ENCODE results near the gene PHACTR2. TPM values are rescaled to one million over a fixed set of nuclear protein-coding genes. Genes with fewer than 3 reads are reported as not detected.

PHACTR2 gene
- total RNA-seq, 4 donors from 2014 or later, result 61.3 to 122 (median 86.0) TPM

DNA sequence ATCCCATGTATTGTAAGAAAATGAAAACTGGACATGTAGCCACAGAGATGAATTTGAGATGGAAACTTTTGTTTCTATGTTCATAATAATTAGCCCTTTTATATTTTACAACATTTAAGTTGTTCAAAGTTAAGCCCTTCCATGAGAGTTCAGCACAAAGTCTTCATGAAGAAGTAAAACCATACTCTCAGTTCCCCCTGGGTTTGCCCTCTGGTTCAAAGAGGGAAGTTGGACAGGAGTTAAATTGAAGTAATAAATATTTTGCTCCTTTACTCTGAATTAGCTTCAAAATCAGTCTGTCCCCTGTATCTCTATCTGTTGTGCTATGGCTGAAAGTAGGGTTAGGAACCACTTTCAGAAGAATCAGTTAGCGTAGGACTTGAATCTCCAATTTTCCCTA lies 31.1 kb downstream of the PHACTR2 start:
- H3K4me1 ChIP-seq, result peaks cover 0 to 10% (median 0%) of the 10 kb centered on the region in 3 donors
- no peaks in the 10 kb centered on the region for H3K27me3 ChIP-seq
- H3K36me3 ChIP-seq, result peaks cover 0 to 5% of the 10 kb centered on the region in 2 donors
- ATAC-seq, result no peak
- H3K4me3 ChIP-seq, result no peak overlapping the region
- 83 to 100% methylated on average over 1 of the region's 1 CpG for WGBS, 2 donors (ENCODE audit: low coverage in 1 of 2)
- no peak overlapping the region for H3K27ac ChIP-seq
- TF ChIP-seq, protein P1, sequence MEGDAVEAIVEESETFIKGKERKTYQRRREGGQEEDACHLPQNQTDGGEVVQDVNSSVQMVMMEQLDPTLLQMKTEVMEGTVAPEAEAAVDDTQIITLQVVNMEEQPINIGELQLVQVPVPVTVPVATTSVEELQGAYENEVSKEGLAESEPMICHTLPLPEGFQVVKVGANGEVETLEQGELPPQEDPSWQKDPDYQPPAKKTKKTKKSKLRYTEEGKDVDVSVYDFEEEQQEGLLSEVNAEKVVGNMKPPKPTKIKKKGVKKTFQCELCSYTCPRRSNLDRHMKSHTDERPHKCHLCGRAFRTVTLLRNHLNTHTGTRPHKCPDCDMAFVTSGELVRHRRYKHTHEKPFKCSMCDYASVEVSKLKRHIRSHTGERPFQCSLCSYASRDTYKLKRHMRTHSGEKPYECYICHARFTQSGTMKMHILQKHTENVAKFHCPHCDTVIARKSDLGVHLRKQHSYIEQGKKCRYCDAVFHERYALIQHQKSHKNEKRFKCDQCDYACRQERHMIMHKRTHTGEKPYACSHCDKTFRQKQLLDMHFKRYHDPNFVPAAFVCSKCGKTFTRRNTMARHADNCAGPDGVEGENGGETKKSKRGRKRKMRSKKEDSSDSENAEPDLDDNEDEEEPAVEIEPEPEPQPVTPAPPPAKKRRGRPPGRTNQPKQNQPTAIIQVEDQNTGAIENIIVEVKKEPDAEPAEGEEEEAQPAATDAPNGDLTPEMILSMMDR (IDR thresholded peaks at IDR 0.05), result no peak
- TF ChIP-seq POLR2A (IDR thresholded peaks at IDR 0.05) (no peak), EP300 (IDR thresholded peaks at IDR 0.05) (no peak), POLR2AphosphoS5 (IDR thresholded peaks at IDR 0.05) (no peak)
- H3K9me3 ChIP-seq, result no peaks in the 10 kb centered on the region

GRCh38 chr6:143711714-143712113 lies 33.9 kb downstream of the PHACTR2 start:
- no peak overlapping the region for H3K4me3 ChIP-seq
- peaks cover 0 to 12% of the 10 kb centered on the region in 2 donors for H3K36me3 ChIP-seq
- H3K4me1 ChIP-seq, result peaks cover 0 to 10% (median 0%) of the 10 kb centered on the region in 3 donors
- TF ChIP-seq, protein P1 (IDR thresholded peaks at IDR 0.05), result no peak
- TF ChIP-seq POLR2AphosphoS5 (IDR thresholded peaks at IDR 0.05) (no peak), POLR2A (IDR thresholded peaks at IDR 0.05) (no peak), EP300 (IDR thresholded peaks at IDR 0.05) (no peak)
- H3K27me3 ChIP-seq, result no peaks in the 10 kb centered on the region
- no peaks in the 10 kb centered on the region for H3K9me3 ChIP-seq
- 87 to 96% methylated on average over 3 of the region's 3 CpGs for WGBS, 2 donors (ENCODE audit: low coverage in 1 of 2)
- no peak overlapping the region for H3K27ac ChIP-seq
- no peak for ATAC-seq

- 12 to 29% methylated on average over 1 of the region's 1 CpG for WGBS, 2 donors (ENCODE audit: low coverage in 1 of 2)
- Histone ChIP-seq H3K4me3 (no peak overlapping the region), H3K27ac (peak overlapping the region in 2 of 4 donors; percentile 13 to 21), H3K36me3 (peaks cover 0 to 23% of the 10 kb centered on the region in 2 donors), H3K27me3 (no peaks in the 10 kb centered on the region), H3K9me3 (no peaks in the 10 kb centered on the region), H3K4me1 (peaks cover 0 to 12% (median 0%) of the 10 kb centered on the region in 3 donors)
- no peak for ATAC-seq
- TF ChIP-seq, protein P1 (IDR thresholded peaks at IDR 0.05), result no peak
- no peak for TF ChIP-seq POLR2A (IDR thresholded peaks at IDR 0.05)
- TF ChIP-seq EP300 (IDR thresholded peaks at IDR 0.05), result no peak
- no peak for TF ChIP-seq POLR2AphosphoS5 (IDR thresholded peaks at IDR 0.05)
Observed at GRCh38 chr6:143718472-143718871, 40.7 kb downstream of the PHACTR2 start.

GRCh38 chr6:143721642-143722041 lies 43.9 kb downstream of the PHACTR2 start:
- no peaks in the 10 kb centered on the region for H3K9me3 ChIP-seq
- peaks cover 0 to 13% of the 10 kb centered on the region in 2 donors for H3K36me3 ChIP-seq
- peaks cover 0 to 12% (median 0%) of the 10 kb centered on the region in 3 donors for H3K4me1 ChIP-seq
- no peak for ATAC-seq
- H3K27me3 ChIP-seq, result no peaks in the 10 kb centered on the region
- no peak overlapping the region for H3K27ac ChIP-seq
- TF ChIP-seq, protein P1 (IDR thresholded peaks at IDR 0.05), result no peak
- TF ChIP-seq EP300 (IDR thresholded peaks at IDR 0.05) (no peak), POLR2AphosphoS5 (IDR thresholded peaks at IDR 0.05) (no peak), POLR2A (IDR thresholded peaks at IDR 0.05) (no peak)
- no peak overlapping the region for H3K4me3 ChIP-seq

DNA sequence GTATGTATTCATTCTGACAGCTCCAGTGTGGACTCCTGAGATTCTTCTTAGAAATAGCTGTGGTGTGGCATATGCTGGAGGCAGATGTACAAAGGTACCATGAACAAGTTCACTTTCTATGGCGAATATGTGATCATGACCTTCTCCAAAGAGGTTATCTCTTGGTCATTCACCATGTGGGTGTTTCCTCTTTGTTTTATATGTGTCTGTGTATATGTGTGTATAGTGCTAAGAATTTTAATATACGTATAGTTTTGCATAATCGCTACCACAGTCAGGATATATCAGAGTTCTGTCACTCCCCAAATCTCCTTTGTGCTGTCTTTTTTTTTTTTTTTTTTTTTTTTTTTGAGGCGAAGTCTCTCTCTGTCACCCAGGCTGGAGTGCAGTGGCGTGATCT lies 47.1 kb downstream of the PHACTR2 start:
- no peak for ATAC-seq
- no peaks in the 10 kb centered on the region for H3K27me3 ChIP-seq
- TF ChIP-seq POLR2A (IDR thresholded peaks at IDR 0.05), result no peak
- TF ChIP-seq, protein P1 (IDR thresholded peaks at IDR 0.05), result no peak
- H3K27ac ChIP-seq, result no peak overlapping the region
- peaks cover 0 to 13% of the 10 kb centered on the region in 2 donors for H3K36me3 ChIP-seq
- 96 to 97% methylated on average over 3 of the region's 5 CpGs for WGBS, 2 donors (ENCODE audit: low coverage in 1 of 2)
- H3K4me3 ChIP-seq, result no peak overlapping the region
- no peaks in the 10 kb centered on the region for H3K4me1 ChIP-seq
- H3K9me3 ChIP-seq, result no peaks in the 10 kb centered on the region

Measured in gastroesophageal sphincter (tissue), 4 donors.